Ovary (tissue), 3 donors: ENCODE data around the gene GPHN.

Experiments used
- POLR2A ChIP-seq: fragments of 450-650 bp; IDR thresholded peaks from one replicate; pipeline ENCODE4 v1.6.1; 2017; ENCODE audit warnings: antibody characterized with exemption, mild to moderate bottlenecking, moderate library complexity
- TF ChIP-seq, protein P1 (sequence below), 3 donors: fragments of 450-650 bp in 2 of 3; fragments of 200-600 bp in 1 of 3; IDR thresholded peaks; one replicate each; pipeline versions ENCODE4 v1.5.1 to v1.8.0; 2016 to 2022; ENCODE audit warnings: antibody characterized with exemption in 3 of 3, mild to moderate bottlenecking in 1 of 3
- donor health status: DM: no; HTN: no; CAD: no.

DNA sequence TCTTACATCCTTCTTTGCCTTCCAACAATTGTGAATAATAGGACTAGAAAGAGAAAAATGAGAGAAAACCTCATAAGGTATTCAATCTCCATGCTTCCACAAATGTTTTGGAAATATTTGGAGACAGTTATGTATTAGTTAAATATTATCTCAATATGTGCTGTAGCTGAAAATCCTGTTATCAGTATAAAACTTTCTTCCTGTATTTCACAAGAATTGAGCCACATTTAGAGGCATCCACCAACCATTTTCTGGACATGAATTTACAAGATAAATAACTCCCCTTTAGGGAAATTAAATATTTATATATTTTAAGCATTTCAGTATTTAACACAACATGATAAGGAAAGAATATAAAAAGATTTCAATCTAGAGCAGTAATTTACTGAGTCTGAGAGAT is 200.3 kb downstream of the GPHN start:
- TF ChIP-seq, protein P1, sequence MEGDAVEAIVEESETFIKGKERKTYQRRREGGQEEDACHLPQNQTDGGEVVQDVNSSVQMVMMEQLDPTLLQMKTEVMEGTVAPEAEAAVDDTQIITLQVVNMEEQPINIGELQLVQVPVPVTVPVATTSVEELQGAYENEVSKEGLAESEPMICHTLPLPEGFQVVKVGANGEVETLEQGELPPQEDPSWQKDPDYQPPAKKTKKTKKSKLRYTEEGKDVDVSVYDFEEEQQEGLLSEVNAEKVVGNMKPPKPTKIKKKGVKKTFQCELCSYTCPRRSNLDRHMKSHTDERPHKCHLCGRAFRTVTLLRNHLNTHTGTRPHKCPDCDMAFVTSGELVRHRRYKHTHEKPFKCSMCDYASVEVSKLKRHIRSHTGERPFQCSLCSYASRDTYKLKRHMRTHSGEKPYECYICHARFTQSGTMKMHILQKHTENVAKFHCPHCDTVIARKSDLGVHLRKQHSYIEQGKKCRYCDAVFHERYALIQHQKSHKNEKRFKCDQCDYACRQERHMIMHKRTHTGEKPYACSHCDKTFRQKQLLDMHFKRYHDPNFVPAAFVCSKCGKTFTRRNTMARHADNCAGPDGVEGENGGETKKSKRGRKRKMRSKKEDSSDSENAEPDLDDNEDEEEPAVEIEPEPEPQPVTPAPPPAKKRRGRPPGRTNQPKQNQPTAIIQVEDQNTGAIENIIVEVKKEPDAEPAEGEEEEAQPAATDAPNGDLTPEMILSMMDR (IDR thresholded peaks at IDR 0.05), result no peak
- TF ChIP-seq POLR2A, result no peak
